HT1080 (cell line): ENCODE measurements around the gene CHAD. TPM values are rescaled to one million over a fixed set of nuclear protein-coding genes. Genes with fewer than 3 reads are reported as not detected.
A peak's percentile ranks its signal among the peaks of the same experiment; 100 is the strongest.

Experiments
- DNase-seq: peaks from one replicate; pipeline ENCODE4 v3.0.0-alpha.2; 2015; ENCODE audit warnings: low read depth
- total RNA-seq: library from RNA; depleted of rRNA; stranded (reverse); fragments of >200 nt; shearing (Covaris generic); gene quantifications from 2 replicates; pipeline ENCODE4 v1.2.3, GENCODE V29; 2014

The CHAD gene
- total RNA-seq, 1 experiment from 2014 or later, result not detected

DNA sequence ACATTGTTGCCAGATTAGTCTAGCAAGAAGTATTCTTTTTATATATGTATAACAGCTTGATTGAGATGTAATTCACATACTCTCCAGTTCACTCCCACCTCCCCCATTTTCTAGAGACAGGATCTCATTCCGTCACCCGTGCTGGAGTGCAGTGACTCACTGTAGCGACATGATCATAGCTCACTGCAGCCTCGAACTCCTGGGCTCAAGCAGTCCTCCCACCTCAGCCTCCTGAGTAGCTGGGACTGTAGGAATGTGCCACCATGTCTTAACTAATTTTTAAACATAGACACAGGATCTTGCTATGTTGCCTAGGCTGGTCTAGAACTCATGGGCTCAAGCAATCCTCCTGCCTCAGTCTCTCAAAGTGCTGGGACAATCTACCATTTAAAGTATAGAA lies 6.7 kb upstream of the CHAD start:
- no peak for DNase-seq

DNA sequence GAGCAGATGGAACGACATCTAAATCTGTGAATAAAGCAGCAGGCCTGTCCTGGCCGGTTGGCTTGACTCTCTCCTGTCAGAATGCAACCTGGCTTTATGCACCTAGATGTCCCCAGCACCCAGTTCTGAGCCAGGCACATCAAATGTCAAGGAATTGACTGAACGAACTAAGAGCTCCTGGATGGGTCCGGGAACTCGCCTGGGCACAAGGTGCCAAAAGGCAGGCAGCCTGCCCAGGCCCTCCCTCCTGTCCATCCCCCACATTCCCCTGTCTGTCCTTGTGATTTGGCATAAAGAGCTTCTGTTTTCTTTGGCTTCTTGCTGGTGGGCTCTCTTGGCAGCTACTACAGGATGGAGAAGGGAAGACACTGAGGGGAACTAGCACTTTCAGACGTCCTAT lies 5.8 kb upstream of the CHAD start:
- DNase-seq, result no peak

DNA sequence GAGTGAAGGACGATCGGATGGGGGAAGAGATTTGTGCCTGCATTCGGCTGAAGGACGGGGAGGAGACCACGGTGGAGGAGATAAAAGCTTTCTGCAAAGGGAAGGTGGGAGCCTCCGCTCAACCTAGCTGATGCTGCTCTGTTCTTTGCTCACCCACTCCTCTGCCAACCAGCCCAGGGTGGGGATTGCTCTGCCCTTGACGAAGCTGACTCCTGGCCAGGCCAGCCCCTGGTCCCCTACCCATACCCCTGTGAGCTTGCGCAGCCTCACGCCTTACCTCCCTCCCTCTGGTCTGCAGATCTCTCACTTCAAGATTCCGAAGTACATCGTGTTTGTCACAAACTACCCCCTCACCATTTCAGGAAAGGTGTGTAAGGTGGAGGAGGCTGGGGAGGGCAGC lies 5.2 kb upstream of the CHAD start:
- DNase-seq, result no peak

DNA sequence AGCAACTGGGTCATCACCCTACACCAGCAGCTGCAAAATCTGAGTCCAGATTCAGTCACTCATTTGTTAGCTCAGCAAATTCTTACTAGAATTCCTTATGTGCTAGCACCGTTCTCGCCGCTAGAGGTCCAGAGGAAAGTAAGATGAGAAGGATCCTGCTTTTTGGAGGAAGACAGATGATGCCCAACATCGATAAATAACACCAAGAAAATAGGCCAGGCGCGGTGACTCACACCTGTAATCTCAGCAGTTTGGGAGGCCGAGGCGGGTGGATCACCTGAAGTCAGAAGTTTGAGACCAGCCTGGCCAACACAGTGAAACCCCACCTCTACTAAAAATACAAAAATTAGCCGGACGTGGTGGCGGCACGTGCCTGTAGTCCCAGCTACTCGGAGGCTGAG lies 4.1 kb upstream of the CHAD start:
- peak; percentile 49 for DNase-seq

DNA sequence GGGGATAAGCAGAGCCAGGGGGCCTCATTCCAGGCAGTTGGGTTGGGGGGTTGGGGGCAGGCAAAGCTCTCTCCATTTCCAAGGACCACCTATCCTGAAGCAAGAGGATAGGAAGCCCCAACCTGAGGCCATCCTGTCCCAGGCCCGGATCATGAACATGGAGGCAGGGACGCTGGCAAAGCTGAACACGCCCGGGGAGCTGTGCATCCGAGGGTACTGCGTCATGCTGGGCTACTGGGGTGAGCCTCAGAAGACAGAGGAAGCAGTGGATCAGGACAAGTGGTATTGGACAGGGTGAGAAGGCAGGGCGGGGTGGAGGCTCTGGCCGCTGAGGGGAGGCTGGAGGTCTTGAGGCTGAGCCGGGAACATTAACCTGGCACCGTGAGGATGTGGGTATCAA lies 3.6 kb upstream of the CHAD start:
- no peak for DNase-seq

DNA sequence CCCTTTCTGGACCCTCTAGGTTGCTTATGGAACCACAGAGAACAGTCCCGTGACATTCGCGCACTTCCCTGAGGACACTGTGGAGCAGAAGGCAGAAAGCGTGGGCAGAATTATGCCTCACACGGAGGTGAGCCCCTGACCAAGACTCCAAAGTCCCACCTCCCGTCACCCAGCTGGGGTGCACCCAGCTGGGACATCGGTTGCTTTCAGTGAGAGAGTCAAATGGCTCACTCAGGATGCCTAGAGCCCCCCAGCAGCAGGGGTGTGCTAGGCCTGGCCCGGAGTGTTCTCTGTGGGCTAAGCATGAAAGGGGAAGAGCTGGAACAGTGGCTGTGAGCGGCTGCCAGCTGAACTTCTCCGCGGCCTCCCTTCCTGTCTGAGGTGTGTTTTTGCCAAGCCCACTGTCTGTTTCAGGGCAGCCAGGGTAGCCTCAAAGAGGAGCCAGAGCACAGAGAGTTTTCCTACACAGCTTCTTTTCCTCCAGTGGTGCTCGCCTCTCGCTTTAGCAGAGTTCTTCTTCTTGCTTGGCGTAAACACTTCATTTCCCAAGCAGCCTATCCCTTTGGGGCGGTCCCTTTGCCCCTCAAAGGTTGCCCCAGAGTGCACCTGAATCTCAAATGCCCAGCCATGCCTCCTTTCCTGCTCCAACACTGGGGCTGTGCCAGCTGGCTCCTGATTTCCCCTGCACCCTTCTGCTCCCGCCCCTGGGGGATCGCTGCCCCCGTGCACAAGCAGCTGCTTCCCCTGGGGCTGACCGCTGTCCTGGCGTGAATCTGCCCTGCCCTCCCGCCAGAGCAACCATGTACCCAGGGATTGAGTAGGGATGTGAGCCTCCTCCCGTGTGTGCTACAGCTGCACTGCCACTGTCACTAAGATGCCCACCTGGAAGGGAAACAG lies 2.6 kb upstream of the CHAD start:
- DNase-seq, result no peak

DNA sequence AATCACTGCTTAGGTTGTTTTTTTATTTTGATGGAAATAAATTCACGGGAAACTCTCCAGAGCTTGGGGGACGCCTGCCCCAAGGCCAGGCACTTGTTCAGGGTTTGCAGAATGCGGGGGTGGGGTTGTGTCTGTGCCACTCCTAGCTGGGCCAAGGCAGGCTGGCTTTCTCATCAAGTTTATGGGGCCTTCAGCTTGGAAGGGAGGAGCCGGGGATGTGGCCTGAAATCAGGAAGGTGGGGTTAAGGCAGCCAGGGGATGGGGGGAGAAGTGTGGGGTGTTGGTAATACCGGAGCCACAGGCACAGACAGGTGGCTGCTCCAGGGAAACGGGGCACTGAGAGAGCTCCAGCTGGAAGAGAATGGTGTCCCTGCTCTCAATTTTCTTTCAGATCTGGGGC lies 1.7 kb upstream of the CHAD start:
- DNase-seq, result no peak

DNA sequence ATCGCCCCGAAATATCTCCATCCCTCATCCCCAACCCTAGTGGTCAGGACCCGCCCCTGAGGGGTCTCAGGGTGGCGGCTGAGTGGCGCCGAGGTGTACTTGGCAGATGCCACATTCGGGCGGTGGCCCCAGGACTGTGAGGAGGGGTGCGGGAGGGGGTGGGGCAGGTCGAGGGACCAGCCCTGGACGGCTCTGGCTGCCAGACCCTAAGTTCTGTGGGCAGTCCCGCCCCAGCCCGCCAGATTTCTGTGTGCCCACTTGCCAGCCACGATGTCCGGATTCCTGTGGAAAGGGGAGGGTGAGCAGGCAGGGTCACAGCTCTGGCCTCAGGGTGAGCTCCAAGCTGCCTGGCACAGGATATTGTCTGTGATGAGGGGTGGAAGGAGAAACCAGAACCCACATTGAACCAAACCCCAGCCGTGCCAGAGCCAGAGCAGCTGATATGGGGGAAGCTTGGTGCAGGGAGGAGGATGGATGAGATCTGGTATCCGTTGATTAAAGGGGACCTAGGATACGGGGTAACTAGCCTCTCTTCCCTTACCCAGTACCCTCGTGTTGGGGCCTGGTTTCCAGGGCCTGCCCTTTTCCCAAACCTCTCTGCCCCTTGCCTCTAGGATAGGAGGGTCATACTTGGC lies 1.1 kb upstream of the CHAD start:
- DNase-seq, result no peak

DNA sequence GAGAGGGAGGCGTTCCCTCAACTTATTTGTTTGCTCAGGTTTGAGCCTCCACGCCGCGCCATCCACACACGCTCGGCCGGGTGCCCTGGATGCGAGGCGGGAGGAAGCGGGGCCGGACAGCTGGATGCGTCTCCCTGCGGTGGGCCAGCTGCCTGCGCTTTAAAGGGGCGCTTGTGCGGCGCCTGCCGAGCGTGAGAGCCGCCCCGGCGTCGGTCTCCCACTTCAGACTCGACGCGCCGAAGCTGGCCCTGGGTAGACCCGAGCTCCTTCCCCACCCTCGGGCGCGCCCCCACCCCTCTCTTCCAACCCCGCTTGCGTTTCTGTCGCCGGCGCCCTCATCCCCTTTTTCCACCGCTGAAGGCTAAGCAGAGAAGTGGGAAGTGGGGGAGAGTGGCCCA lies 527 bp upstream of the CHAD start:
- DNase-seq, result no peak

DNA sequence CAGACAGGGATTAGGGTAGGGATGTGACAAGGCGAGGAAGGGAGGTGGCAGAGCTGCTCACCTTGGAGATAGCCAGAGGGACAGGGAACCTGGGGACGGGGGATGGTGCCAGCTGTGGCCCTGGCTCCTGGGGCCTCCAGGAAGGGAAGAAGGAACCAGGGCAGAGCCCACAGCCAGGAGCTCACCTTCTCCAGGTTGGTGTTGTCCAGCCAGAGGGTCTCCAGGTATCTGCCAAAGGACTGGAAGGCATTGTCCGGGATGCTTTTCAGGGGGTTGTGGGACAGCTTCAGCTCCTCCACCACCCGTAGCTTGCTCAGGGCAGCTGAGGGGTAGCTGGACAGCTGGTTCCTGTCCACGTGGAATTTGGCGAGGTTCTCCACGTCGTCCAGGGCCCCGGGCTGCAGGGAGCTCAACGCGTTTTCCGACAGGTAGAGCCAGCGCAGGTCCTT lies 801 bp downstream of the CHAD start:
- no peak for DNase-seq

DNA sequence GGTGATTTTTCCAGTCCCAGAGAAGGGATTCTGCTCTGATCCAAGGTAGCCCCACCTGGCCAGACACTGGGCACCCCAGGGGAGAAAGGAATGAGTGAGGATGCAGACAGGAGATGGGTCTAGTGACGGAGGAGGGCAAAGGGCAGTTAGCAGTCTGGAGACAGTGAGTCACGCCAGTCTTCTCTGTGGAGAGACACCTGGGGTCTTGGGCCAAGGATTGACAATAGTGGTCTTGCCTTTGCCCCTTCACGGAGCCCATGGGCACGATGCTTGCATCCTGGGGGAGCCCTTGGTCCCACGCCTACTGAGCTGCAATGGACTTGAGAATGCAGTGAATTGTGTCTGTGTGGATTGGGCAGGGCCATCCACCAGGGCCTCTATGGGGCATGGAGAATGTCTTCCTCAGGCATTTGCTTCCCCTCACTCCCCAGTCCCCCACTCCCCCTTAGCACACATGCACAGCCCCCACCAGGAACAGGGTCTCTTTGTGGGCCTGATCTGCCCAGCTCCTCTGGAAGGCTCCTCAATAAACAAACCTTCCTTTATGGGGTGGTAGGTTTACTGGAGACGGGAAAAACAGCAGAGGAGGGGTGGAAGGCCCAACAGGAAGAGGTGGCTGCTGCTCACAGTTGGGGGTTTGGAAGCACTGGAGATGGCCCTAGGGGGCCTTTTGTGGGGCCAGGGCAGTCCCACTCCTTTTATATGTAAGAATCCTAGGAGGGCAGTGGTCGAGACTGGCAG lies 1.4 kb downstream of the CHAD start:
- no peak for DNase-seq

DNA sequence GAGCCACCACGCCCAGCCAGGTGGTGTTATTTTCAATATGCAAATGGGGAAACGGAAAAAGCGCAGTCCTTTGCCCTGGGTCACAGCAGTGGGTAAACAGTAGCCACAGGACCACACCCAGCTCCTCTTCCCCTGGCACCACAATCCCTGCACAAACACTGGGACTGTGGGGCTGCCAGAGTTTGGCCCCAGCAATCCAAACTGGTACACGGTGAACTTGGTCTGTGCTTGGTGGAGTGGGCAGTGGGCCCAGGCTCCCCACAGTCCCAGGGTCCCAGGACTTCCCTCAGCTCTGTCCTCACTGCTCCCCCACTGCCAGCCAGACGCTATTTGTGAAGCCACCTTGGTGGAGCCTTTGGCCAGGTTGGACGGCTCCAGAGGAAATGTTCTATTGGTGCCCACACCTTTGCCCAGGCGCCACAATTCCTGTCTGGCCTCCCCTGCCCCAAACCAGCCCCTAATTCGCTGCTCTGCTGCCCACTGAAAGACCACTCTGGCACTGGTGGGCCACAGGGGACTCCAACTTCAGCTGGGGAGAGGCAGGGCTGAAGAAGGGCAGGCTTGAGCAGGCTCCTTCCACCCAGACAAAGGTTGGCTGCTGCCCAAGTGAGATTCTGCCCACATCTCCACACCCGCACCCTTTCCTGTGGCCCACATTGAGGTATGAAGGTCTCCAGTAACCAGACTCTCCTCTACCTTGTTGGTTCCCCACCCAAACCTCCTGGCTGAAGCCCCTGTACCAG lies 2.1 kb downstream of the CHAD start:
- no peak for DNase-seq

DNA sequence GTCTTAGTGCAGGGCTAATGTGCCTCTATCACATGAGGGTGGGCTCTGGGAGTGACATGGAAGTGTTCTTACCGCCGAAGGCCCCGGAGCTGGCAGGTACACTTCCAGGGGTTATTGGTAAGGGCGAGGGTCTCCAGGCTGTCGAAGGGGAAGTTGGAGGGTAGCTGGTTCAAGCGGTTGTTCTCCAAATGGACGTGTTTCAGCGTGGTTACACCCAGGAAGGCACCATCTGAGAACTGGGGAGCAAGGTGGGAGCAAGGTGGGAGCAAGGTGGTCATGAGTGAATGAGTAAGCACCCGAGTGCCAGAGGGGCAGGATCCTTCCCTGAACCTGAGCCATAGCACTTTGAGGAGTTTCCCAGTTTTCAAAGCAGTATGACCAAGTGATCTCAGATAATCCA lies 3.0 kb downstream of the CHAD start:
- DNase-seq, result no peak

DNA sequence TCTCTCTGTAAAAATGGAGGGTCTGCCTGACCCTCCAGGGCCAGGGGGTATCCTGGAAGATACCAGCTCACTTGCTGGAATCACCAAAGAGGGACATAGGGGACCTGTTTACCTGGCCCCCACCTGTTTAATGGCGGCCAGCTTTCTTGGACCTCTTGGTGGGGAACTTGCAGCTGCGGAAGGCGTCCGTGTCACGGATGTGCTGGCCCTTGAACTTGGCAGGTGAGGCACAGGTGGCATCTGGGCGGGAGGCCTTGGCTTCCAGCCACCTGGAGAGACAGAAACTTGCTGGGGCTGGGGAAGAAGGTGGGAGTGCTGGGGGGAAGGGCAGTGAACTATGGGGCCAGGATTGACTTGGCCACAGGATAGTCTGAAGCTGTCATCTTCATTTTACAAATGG lies 3.5 kb downstream of the CHAD start:
- DNase-seq, result no peak

DNA sequence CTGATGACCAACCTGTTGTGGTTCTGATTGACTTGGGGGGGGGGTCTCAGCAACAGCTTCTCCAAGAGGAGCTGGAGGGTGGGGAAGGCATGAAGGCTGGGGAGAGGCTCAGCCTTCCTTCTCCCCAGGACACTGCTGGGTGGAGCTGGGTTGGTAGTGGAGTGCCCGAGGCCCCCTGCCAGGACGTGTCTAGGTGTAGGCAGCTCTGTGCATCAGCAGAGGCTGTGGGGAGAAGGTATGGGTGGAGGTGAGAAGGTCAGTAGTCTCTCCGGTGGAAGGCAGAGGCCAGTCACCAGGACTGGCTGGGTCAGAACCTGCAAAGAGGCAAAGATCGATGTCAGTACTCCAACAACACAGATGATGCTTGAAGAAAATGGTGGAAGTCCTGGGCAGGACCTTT lies 3.9 kb downstream of the CHAD start:
- no peak for DNase-seq

DNA sequence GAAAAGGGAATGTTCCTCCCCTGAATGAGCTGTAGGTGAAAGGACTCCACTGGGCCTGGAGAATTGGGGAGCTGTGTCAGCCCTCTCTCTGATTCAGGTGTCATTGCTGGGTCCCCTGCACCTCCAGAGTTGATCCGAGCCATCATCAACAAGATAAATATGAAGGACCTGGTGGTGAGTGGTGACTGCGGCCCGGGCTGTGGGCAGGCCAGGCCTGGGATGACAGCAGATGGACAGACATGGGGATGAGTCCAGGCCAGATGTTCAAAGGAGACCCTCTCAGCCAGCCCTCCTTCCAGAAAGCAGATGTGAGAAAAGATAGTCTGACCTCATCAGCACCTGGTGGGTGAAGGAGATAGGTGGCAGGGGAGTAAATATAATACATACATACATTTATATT lies 4.6 kb downstream of the CHAD start:
- DNase-seq, result no peak

DNA sequence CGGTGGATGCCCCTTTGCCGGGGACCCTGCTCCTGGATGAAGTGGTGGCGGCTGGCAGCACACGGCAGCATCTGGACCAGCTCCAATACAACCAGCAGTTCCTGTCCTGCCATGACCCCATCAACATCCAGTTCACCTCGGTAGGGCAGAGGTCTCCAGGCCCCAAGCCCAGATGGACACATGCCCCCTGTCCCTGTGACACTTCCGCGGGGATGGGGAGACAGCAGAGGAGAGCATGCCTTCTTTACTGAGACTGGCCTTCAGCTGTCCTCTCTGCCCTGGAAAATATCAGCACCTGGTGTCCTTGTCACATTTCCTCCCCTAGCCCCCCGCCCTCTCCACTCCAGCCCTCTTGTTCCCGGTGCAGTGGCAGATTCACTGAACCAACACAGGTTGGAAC lies 6.2 kb downstream of the CHAD start:
- no peak for DNase-seq

DNA sequence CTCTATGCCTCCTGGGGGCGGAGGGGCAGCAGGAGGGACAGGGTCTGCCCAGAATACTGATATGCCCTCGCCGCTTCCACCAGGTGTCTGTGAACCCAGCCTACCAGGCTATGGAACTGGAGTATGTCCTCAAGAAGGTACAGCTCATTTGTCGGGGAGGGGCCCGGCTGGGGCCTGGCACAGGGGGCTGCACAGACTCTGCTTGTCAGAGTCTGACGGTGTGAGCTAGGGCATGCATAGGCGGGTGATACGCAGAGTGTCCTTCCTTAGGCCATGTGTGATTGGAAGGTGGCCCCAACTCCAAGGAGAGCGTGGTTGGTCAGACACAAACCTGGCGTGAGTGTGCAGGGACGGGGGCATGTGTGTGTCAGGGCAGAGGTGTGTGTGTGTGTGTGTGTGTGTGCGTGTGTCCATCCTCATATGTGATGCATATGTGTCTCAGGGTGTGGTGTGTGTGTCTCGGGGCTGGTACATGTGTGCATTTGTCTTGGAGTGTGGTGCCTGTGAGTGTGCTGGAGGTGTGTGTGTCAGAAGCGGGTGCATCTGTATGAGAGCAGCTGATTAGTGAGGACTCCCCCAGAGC lies 7.0 kb downstream of the CHAD start:
- no peak for DNase-seq

DNA sequence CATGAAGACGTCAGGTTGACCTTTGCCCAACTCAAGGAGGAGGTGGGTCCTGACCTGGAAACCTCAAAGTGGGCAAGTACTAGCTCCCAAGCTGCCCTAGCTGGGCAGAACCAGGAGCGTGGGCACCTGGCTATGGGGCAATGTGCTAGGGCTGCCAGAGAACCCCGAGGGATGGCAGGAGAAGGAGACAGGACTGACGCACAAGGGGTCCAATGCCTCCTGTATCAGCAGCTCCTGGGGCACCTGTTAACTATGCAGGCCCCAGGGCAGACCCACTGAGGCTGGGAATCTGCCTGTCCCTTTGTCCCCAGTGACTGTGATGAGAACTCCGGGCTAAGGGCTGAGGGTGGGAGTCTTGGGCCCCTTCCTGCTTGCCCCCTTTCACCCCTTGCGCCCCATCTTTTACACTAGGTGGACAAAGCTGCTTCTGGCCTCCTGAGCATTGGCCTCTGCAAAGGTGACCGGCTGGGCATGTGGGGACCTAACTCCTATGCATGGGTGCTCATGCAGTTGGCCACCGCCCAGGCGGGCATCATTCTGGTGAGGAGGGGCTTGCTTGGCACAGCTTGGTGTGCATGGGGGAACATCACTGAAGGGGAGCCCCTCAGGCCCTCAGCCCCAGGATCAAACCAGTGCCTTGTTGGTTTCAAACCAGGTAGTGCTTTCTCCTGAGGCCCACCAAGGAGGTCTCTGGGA lies 7.7 kb downstream of the CHAD start:
- DNase-seq, result no peak

DNA sequence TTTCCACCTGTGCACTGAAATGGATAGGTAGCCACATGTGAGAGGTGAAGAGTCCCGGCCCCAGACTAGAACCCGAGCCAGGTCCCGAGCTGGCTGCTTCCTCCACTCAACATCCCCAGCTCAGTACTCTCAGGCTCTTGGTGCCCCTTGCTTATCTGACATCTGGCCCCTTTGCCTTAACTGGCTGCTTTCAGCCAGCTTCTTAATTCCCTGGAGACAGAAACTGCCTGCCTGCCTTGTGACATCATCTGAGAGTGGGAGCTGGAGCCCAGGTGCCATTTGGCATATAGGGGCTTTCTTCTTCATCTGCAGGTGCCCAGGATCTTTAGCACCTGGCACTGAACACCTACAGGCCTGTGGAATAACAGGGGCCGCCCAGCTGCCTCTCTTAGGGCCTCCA lies 8.9 kb downstream of the CHAD start:
- DNase-seq, result no peak
